Medulla oblongata (tissue), 1 donor: ENCODE results near the gene ZNF563.

Source experiments
- DNase-seq: peaks from one replicate; pipeline ENCODE4 v3.0.0-alpha.2; 2015; ENCODE audit errors: extremely low spot score

ZNF563 gene

DNA sequence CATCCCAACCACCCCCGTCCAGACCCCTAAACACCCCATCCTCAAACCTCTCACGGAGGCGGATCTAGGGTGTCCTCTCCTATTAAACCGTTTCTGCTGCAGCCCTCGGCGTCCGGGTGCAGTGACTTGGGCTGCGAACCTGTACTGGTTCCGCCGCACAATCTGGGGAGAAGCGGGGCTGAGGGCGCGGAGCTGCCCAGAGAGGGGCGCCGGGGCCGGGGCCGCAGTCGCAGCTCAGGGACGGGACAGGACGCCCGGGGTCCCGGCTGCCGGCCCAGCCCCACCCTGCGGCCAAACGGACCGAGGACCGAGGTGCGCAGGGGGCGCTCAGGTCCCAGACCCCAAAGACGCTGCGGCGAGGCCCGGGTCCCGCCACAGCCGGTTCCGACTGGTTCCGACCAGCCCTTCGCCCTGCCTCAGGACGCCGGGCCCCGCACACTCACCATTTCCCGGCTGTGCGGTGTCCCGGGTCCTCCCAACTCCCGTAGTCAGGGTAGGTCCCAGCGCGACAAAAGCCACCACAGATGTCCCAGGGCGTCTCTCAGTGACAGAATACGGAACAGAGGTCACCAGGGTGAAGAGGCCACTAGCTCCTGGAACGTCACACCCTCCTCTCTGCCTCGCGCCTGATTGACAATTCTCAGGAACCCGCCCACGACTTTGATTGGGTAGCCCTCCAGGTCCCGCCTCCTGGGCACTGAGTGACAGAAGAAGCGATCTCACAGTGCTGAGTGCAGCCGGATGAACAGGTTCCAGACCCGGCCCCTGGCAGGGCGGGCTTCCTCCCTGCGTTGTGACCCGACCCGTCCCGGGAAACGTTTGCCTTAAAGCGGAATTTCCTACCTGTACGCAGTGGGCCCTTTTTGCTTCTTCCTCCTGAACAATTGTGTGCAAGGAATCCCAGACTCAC is 38.9 kb downstream of the ZNF563 start, which contains the start of gene ZNF44:
ZNF44 (minus strand) TSS at position 635 of the 910 bp plus-strand sequence; CDS start at position 446, 189 bp downstream.
- DNase-seq, result peak; percentile 99

DNA sequence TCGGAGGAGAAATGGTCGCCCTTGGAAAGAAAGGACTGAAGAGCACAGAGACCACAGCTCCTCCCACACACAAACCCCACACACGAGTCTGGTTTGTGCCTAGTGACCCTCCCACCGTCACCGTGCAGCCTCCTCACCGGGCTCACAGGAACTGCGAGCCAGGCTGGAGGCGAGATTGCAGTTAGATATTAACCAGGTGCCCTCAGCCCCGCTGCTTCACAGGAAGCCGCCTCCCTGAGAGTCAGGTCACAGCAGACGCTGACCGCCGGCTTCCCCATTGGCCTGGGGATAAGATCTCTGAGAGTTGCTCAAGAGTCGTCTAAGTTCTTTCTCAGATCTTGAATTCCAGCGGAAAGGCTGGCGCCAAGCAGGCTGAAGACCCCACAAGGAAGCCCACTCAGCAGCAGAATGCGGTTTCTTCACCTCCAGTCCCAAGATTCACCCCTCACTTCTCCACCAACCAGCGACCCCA is 39.6 kb downstream of the ZNF563 start:
- peak; percentile 44 for DNase-seq

DNA sequence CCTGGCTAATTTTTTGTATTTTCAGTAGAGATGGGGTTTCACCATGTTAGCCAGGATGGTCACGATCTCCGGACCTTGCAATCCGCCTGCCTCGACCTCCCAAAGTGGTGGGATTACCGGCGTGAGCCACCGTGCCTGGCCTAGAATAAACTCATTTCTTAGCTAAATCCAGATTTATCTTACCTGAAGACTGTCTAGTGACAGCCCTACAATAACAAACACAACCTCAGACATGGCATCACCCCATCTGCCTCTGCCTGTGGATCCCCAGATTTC is 43.7 kb downstream of the ZNF563 start:
- no peak for DNase-seq

DNA sequence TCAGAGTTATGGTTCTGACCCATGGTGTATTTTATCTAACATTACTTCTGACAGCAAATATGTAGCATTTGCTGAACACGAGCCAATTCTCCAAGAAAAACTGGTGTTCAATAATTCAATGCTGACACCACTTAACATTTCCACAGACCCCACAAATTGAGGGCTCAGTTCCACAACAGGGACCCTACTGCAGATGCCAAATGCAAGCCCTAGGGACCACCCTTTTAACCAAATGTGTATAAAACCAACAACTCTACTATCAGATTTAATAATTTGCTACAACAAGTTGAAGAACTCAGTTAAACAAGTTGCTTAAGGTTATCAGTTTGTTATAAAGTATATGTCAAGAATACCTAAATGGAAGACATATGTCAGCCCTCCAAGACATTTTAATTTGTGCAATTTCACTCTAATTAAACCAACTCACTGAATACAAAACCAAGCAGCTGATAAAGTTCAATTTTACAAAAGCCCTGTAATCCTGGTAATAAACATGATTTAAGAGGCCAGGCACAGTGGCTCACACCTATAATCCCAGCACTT is 45.4 kb downstream of the ZNF563 start:
- no peak for DNase-seq

DNA sequence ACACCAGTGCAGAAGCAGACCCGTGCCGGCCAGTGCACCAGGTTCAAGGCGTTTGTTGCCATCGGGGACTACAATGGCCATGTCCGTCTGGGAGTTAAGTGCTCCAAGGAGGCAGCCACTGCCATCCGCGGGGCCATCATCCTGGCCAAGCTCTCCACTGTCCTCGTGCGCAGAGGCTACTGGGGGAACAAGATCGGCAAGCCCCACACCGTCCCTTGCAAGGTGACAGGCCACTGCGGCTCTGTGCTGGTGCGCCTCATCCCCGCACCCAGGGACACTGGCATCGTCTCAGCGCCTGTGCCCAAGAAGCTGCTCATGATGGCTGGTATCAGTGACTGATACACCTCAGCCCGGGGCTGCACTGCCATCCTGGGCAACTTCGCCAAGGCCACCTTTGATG is 48.8 kb downstream of the ZNF563 start:
- no peak for DNase-seq

DNA sequence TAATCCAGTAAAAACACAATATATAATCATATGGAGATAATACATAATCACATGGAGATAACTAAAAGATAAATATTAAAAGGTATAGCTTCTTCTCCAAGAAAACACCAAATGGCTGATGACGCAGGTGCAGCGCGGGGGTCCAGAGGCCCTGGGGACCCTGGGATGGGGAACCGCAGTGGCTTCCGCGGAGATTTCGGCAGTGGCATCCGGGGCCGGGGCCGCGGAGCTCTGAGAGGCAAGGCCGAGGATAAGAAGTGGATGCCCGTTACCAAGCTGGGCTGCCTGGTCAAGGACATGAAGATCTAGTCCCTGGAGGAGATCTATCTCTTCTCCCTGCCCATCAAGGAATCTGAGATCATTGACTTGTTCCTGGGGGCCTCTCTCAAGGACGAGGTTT is 49.2 kb downstream of the ZNF563 start:
- no peak for DNase-seq

- peak; percentile 9 for DNase-seq
Observed at GRCh38 chr19:12278713-12279112, 54.7 kb downstream of the ZNF563 start.

GRCh38 chr19:12272980-12273901 is 60.2 kb downstream of the ZNF563 start:
- no peak for DNase-seq

GRCh38 chr19:12272386-12272785 is 61.0 kb downstream of the ZNF563 start:
- no peak for DNase-seq

- no peak for DNase-seq
Observed at GRCh38 chr19:12270854-12271253, 62.6 kb downstream of the ZNF563 start.
